Cardiac muscle cell (in vitro differentiated cells and primary cell): ENCODE measurements around the gene SLC7A10. TPM values are rescaled to one million over a fixed set of nuclear protein-coding genes. Genes with fewer than 3 reads are reported as not detected.

Experiments
- DNase-seq, 2 donors: peaks; one replicate each; pipeline versions ENCODE4 v3.0.0 to v3.0.0-alpha.2; 2010 to 2017; ENCODE audit warnings: low read depth in 1 of 2, low spot score in 1 of 2
- H3K27ac ChIP-seq: fragments of 200-600 bp; sonication (generic); 2 replicates; pipeline ENCODE4 v1.5.1; 2016
- H3K27me3 ChIP-seq: fragments of 200-600 bp; sonication (generic); 2 replicates; pipeline ENCODE4 v1.6.0; 2016; ENCODE audit warnings: control low read depth
- H3K36me3 ChIP-seq: fragments of 200-600 bp; sonication (generic); 2 replicates; pipeline ENCODE4 v1.5.1; 2016; ENCODE audit warnings: control low read depth
- H3K4me1 ChIP-seq: fragments of 200-600 bp; sonication (generic); 2 replicates; pipeline ENCODE4 v1.8.1; 2017; ENCODE audit warnings: low read depth, mild to moderate bottlenecking, mixed run types
- H3K4me3 ChIP-seq: fragments of 200-600 bp; sonication (generic); 2 replicates; pipeline ENCODE4 v1.5.1; 2016; ENCODE audit warnings: mild to moderate bottlenecking
- H3K9me3 ChIP-seq: fragments of 200-600 bp; sonication (generic); 2 replicates; pipeline ENCODE4 v1.5.1; 2017; ENCODE audit warnings: low read depth, mild to moderate bottlenecking, control low read depth
- CTCF ChIP-seq: IDR thresholded peaks from 2 replicates; pipeline ENCODE4 v1.5.1; 2012; ENCODE audit warnings: low read depth, mild to moderate bottlenecking, low read length
- polyA plus RNA-seq: library from polyadenylated mRNA; unstranded; fragments of >200 nt; fragmentation: Nextera tagmentation; extraction: Ambion mirVana; gene quantifications from 2 replicates; pipeline ENCODE4 v1.2.1, GENCODE V29; 2016
- total RNA-seq: library from RNA; depleted of rRNA; stranded (reverse); fragments of >200 nt; gene quantifications from 2 replicates; pipeline ENCODE4 v1.2.3, GENCODE V29; 2016

Gene SLC7A10
- total and polyA plus RNA-seq, 2 experiments from 2014 or later: not detected

- Histone ChIP-seq H3K27ac (no peak overlapping the region), H3K9me3 (no peaks in the 10 kb centered on the region), H3K4me1 (peaks cover 5% of the 10 kb centered on the region), H3K36me3 (no peaks in the 10 kb centered on the region), H3K4me3 (no peak overlapping the region), H3K27me3 (no peaks in the 10 kb centered on the region)
- DNase-seq: no peak
- TF ChIP-seq CTCF: no peak
Observed at GRCh38 chr19:33266974-33267484, 41.4 kb upstream of the SLC7A10 start.

DNA sequence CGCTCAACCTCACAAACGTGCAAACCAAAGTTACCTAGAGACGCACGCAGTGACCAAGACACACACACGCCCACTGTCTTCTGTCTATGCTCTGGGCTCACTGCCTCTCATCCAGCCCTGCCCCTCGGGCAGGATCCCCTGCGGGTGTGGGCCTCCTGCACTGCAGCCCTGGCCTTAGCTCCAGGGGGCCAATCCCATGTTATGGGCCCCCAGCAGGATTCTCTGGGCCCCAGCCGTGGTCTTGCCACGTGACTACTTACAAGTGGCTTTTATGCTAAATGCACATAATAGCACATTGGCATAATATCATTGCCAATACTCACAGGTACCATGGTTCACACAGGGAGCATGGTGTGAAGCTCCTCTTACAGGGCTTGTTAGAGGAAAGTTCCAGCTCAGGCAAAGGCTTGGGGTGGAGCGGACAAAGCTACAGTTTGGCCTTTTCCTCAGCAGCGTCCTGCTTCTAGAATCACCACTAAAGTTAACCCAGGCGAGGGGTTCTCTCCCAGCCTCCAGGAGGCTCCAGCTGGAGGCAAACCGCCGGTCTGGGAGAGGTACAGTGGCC is 39.3 kb upstream of the SLC7A10 start:
- H3K4me1 ChIP-seq: peaks cover 5% of the 10 kb centered on the region
- no peak for DNase-seq
- H3K4me3 ChIP-seq: no peak overlapping the region
- TF ChIP-seq CTCF: no peak
- H3K27ac ChIP-seq: no peak overlapping the region
- no peaks in the 10 kb centered on the region for H3K36me3 ChIP-seq
- no peaks in the 10 kb centered on the region for H3K27me3 ChIP-seq
- no peaks in the 10 kb centered on the region for H3K9me3 ChIP-seq

DNA sequence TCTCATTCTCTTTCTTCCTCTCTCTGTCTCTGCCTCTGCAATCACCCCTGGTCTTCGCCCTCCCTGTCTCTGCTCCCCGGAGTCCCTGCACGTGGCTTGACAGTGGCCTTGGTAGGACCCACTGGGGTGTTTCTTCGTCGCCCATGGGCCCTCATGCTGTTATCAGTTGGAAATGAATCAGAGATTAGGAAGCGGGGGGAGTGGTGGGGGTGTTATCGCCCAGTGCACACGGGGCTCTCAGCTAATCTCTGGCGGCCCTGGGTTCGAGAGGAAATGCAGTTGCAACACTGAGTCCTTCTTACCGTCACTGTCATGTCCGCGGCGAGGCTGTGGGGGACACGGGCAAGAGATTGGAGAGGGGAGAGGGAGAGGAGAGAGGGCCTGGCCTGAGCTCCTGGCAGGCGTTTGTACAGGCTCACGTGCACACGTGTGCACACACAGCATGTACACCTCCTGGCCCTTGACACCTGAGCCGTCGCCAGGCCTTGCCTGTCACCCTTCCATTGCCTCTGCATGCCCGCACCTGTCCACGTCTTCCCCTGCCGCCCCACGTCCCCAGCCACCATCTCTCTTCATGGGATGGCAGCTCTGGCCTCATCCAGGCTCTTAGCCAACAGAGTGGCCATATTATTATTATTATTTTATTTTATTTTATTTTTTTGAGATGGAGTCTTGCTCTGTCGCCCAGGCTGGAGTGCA is 37.8 kb upstream of the SLC7A10 start:
- Histone ChIP-seq H3K27me3 (no peaks in the 10 kb centered on the region), H3K4me1 (peaks cover 5% of the 10 kb centered on the region), H3K4me3 (no peak overlapping the region), H3K36me3 (no peaks in the 10 kb centered on the region), H3K27ac (no peak overlapping the region), H3K9me3 (no peaks in the 10 kb centered on the region)
- no peak for DNase-seq
- TF ChIP-seq CTCF: no peak

DNA sequence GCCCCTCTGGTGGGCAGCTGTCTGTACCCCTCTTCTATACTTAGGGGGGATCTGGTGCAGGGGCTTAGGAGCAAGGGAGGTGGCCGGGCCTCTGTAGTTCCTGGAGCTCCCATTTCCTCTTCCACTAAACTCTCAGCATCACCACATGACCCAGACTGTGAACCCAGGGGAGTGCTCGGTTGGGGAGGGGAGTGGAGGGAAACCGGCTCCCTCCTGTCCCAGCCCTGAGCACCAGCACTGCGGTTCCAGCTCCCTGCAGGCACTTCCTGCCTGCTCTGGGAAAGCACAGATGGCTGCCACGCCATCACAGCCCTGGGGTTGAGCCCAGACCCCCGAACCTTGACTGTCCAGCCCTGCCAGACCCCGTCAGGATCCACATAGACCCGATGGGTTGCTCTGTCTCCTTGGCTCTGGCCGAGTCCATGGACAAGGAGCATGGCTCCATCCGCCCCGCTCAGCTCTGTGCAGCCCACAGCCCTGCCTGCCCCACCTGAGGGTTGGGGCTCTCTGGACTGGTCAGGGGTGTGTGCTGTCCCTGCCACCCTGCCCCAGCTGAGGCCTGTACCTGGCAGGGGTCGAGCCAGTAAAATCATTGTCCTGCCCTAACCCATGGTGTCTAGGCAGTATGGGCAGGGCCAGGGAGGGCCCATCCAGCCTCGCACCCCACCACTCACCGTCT is 36.0 kb upstream of the SLC7A10 start:
- TF ChIP-seq CTCF: no peak
- no peak overlapping the region for H3K4me3 ChIP-seq

DNA sequence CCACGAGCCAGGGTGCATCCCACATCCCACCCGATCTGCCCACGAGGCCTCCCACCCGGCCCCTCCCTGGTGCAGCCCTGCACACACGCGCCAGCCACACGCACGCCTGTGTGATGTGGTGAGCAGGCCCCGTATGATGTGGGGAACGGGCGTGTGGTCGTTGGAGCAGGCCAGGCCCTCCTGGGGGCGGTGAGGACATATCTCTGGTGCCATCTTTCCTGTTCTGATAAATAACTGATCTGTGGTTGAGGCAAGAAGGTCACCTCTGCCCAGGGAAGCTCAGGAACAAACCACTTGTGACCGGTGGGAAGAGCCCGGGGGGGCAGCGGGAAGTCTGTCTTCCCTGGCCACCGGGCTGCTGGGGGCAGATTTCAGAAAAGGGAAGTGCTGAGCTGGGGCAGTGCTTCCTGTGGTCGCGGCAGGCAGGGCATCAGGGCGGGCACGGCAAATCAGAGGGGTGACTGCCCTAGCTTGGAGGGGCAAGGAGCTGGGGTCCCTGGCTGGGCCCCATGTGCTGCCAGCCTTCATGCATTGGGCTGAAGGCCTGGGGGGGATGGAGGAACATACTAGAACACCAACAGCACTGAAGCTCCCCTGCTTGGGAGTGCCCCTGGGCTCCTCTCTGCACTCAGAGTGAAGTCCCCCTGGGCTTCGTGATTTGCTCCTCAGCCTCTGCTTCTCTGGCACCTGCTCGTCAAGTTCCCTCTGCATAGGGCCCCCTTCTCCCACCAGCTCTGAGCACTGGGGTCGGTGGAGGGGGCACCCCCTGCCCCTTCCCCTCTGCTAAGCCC is 35.2 kb upstream of the SLC7A10 start:
- no peaks in the 10 kb centered on the region for H3K27me3 ChIP-seq
- H3K27ac ChIP-seq: no peak overlapping the region
- no peak for DNase-seq
- no peak for TF ChIP-seq CTCF
- H3K4me3 ChIP-seq: no peak overlapping the region
- H3K4me1 ChIP-seq: no peaks in the 10 kb centered on the region
- no peaks in the 10 kb centered on the region for H3K36me3 ChIP-seq
- H3K9me3 ChIP-seq: no peaks in the 10 kb centered on the region

More for the DNA sequence above, 36.0 kb upstream of the SLC7A10 start:
- Histone ChIP-seq H3K27ac (no peak overlapping the region), H3K4me1 (no peaks in the 10 kb centered on the region), H3K36me3 (no peaks in the 10 kb centered on the region), H3K9me3 (no peaks in the 10 kb centered on the region), H3K27me3 (no peaks in the 10 kb centered on the region)
- no peak for DNase-seq
